Chondrocyte (in vitro differentiated cells): ENCODE results near the gene ALDOA. TPM values are rescaled to one million over a fixed set of nuclear protein-coding genes. Genes with fewer than 3 reads are reported as not detected.

Source experiments
- DNase-seq: peaks from one replicate; pipeline ENCODE4 v3.0.0; 2021; ENCODE audit warnings: mixed read lengths, low spot score
- H3K27ac Mint-ChIP-seq: one replicate; pipeline ENCODE4 v1.8.0; 2021; ENCODE audit warnings: mild to moderate bottlenecking, moderate library complexity, mixed read lengths; ENCODE audit not compliant: unreplicated experiment
- H3K27me3 Mint-ChIP-seq: 2 replicates; pipeline ENCODE4 v1.8.0; 2021; ENCODE audit warnings: low read depth, mixed read lengths
- H3K36me3 Mint-ChIP-seq: 2 replicates; pipeline ENCODE4 v1.8.0; 2021; ENCODE audit warnings: low read depth, mixed read lengths
- H3K4me1 Mint-ChIP-seq: 2 replicates; pipeline ENCODE4 v1.8.0; 2021; ENCODE audit warnings: low read depth, mild to moderate bottlenecking, mixed read lengths
- H3K4me3 Mint-ChIP-seq: one replicate; pipeline ENCODE4 v1.8.0; 2021; ENCODE audit warnings: mild to moderate bottlenecking, moderate library complexity, mixed read lengths; ENCODE audit not compliant: unreplicated experiment
- H3K9me3 Mint-ChIP-seq: 2 replicates; pipeline ENCODE4 v1.8.0; 2021; ENCODE audit warnings: low read depth, mixed read lengths
- CTCF ChIP-seq: fragments of 200-600 bp; sonication (generic); IDR thresholded peaks from 2 replicates; pipeline ENCODE4 v1.5.0; 2021; ENCODE audit warnings: antibody characterized with exemption, mild to moderate bottlenecking, moderate library complexity
- total RNA-seq: library from RNA; stranded (reverse); gene quantifications from 3 replicates; pipeline ENCODE4 v1.2.1, GENCODE V29; 2021

Gene ALDOA
- total RNA-seq, 1 donor from 2014 or later, result 1,094 TPM

- Mint-ChIP-seq H3K4me3 (peak overlapping the region; percentile 93), H3K36me3 (peaks cover 17% of the 10 kb centered on the region), H3K9me3 (no peaks in the 10 kb centered on the region), H3K27ac (peak overlapping the region; percentile 98), H3K4me1 (peaks cover 28% of the 10 kb centered on the region), H3K27me3 (no peaks in the 10 kb centered on the region)
- no peak for TF ChIP-seq CTCF
- no peak for DNase-seq
Measured at GRCh38 chr16:30063278-30063892, 2.2 kb upstream of the ALDOA start.

GRCh38 chr16:30063893-30064728, 1.4 kb upstream of the ALDOA start:
- no peak for DNase-seq
- Mint-ChIP-seq H3K27ac (peak overlapping the region; percentile 98), H3K9me3 (no peaks in the 10 kb centered on the region), H3K27me3 (no peaks in the 10 kb centered on the region), H3K4me1 (peaks cover 35% of the 10 kb centered on the region), H3K36me3 (peaks cover 21% of the 10 kb centered on the region), H3K4me3 (peak overlapping the region; percentile 93)
- peak; percentile 62 for TF ChIP-seq CTCF

- TF ChIP-seq CTCF, result no peak
- peaks cover 25% of the 10 kb centered on the region for H3K36me3 Mint-ChIP-seq
- DNase-seq, result no peak
- no peaks in the 10 kb centered on the region for H3K27me3 Mint-ChIP-seq
- H3K9me3 Mint-ChIP-seq, result no peaks in the 10 kb centered on the region
- peaks cover 42% of the 10 kb centered on the region for H3K4me1 Mint-ChIP-seq
- H3K4me3 Mint-ChIP-seq, result peak overlapping the region; percentile 93
- H3K27ac Mint-ChIP-seq, result peak overlapping the region; percentile 98
Measured at GRCh38 chr16:30064729-30065101, 845 bp upstream of the ALDOA start.

GRCh38 chr16:30065943-30066760, 592 bp downstream of the ALDOA start:
- Mint-ChIP-seq H3K27me3 (no peaks in the 10 kb centered on the region), H3K4me3 (peak overlapping the region; percentile 93), H3K36me3 (peaks cover 28% of the 10 kb centered on the region), H3K9me3 (no peaks in the 10 kb centered on the region), H3K27ac (peak overlapping the region; percentile 94), H3K4me1 (peaks cover 50% of the 10 kb centered on the region)
- no peak for DNase-seq
- no peak for TF ChIP-seq CTCF
